Stimulated activated CD4-positive, alpha-beta T cell treated with anti-CD3 and anti-CD28 coated beads, Interleukin-2, amount 100 ng/mL, for 48 hours (primary cell): ENCODE measurements around the gene PLIN1.
"Not testable (repeated sequence)": the region's sequence is repeated elsewhere in the genome, so short reads cannot be mapped to it uniquely, and the experiment has no call there.

Source experiments
- DNase-seq, 2 donors: peaks; one replicate each; pipeline ENCODE4 v3.0.0-alpha.2; 2020

The PLIN1 gene, protein sequence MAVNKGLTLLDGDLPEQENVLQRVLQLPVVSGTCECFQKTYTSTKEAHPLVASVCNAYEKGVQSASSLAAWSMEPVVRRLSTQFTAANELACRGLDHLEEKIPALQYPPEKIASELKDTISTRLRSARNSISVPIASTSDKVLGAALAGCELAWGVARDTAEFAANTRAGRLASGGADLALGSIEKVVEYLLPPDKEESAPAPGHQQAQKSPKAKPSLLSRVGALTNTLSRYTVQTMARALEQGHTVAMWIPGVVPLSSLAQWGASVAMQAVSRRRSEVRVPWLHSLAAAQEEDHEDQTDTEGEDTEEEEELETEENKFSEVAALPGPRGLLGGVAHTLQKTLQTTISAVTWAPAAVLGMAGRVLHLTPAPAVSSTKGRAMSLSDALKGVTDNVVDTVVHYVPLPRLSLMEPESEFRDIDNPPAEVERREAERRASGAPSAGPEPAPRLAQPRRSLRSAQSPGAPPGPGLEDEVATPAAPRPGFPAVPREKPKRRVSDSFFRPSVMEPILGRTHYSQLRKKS

DNA sequence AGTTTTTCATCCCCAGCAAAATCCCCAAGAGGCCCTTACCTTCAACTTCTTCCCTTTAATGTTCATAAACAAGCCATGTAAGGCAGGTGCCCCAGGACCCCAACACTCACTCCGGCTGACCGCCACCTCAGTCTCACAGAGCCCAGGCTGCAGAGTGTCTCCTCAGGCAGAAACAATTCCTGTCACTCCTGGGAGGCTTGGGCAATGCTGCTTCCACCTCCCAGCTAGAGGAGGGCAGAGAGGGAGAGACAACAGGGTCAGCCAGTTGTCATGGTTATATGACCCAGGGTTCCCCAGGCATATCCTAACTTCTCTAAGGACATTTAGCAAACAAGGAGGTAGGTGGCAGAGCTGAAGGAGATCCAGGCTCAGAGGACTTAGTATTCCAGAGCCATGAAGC is at the start of gene PLIN1:
TSS of gene PLIN1 (minus strand) at position 156 of the 400 bp plus-strand sequence. CDS start 1,878 bp downstream, outside the sequence.
- DNase-seq, result no peak

DNA sequence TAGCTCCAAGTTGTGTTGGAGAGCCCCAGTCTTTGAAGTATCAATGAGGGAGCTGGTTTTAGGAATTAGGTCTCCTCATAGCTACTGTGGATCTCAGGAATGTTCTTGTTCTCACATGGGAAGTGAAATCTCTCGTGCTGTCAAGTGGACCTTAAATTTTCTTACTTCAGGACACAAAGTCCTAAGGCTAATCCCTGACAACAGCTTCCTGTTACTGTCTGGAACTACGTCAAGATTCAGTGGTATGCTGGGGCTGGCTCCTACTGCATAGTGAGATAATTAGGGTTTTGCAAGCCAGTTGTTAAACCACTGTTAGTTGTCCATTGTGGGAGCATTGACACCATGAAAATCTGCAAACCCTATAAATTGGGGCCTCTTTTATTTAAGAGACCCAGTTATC is 49.1 kb upstream of the PLIN1 start:
- DNase-seq, result no peak

DNA sequence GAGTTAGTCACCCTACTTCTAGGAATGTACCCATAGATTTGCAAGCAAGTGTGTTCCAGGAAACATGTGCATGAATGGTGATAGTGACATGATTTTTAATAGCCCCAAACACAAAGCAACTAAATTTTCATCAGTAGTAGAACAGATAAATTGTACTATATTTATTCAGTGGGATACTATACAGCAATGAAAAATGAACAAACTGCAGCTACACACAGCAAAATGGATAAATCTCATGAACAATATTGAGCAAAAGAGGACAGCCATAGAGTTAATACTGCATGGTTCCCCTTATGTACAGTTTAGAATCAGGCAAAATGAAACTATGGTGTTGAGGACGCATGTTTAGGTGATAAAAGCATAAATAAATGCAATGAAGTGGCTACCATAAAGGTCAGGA is 45.9 kb upstream of the PLIN1 start:
- DNase-seq, result no peak

DNA sequence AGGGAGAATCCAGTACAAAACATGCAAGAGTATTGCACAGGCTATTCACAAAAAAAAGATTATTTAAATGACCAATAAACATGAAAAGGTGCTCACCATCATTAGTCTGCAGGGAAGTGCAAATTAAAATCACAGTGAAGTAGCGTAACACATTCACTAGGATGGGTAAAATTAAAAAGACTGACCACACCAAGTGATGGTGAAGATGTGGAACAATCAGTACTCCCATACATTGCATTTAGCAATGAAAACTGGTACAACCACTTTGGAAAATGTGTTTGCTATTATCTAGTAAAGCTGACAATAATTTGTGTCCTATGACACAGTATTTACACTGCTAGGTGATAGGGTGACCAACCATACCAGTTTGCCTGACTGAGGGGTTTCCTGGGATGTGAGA is 45.5 kb upstream of the PLIN1 start:
- no peak for DNase-seq

DNA sequence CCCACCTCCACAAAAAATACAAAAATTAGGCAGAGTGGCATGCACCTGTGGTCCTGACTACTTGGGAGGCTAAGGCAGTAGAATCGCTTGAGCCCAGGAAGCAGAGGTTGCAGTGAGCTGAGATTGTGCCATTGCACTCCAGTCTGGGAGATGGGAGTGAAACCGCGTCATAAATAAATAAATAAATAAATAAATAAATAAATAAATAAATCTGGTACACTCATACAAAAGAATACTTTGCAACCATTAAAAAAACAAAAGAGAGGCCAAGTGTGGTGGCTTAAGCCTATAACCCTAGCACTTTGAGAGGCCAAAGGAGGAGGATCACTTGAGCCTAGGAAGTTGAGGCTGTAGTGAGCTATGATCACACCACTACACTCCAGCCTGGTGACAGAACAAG is 43.9 kb upstream of the PLIN1 start:
- no peak for DNase-seq

DNA sequence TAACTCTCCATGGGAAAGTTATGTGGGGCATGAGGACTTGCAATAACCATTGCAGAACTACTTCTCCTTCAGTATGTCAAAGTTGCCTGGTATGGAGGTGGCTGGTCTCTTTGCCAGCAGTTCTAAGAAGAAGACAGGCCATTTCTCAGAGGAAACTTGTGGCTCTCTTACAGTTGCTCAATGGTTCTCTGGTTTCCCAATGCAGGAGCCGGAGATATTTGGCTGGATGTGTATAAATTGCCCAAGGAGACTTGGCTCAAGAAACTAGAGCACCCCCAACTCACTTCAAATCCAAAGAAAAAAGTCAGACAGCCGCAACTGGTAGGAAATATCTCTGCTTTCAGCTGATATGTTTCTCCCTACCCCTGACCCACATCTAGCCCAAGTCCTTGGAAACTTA is 35.6 kb upstream of the PLIN1 start:
- DNase-seq, result no peak

DNA sequence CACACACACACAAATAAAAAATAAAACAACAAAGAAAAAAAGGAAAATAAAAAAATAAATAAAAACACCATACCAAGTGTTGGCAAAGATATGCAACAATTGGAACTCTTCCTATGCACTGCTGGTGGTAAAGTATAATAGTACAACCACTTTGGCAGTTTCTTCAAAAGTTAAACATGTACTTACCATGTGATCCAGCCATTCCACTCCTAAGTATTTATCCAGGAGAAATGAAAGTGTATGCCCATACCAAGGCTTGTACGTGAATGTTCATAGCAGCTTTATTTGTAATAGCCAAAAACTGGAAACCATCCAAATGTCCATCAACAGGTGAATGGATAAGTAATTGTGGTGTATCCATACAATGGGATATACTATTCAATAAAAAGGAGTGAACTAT is 28.4 kb upstream of the PLIN1 start:
- no peak for DNase-seq

DNA sequence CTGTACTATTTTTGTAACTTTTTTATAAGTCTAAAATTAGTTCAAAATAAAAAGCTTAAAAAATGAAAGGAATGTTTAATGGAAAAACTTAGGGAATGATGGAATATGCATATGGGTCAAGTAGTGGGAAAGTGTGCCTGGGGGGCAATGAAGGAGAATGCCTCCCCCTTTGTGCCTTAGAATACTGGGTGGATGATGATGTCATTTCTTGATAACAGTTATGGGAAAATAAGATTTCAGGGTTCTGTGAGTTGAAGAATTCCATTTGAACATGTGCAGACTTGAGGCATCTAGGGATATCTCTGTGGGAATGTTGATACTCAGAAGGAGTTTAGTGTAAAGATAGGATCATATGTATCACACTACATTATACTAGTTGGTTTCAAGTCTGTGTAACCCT is 25.2 kb upstream of the PLIN1 start:
- DNase-seq, result no peak

DNA sequence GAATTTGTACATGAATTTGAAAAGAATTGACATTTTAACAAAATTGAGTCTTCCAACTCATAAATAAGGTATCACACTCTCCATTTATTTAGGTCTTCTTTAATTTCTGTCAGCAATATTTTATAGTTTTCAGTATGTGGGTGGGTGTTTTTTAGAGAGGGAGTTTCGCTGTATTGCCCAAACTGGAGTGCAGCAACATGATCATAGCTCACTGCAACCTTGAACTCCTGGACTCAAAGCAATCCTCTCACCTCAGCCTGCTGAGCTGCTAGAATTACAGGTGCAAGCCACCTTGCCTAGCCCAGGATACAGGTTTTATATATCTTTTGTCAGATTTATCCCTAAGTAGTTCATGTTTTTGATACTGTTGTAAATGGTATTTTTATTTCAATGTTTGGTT is 16.0 kb upstream of the PLIN1 start:
- DNase-seq, result no peak

DNA sequence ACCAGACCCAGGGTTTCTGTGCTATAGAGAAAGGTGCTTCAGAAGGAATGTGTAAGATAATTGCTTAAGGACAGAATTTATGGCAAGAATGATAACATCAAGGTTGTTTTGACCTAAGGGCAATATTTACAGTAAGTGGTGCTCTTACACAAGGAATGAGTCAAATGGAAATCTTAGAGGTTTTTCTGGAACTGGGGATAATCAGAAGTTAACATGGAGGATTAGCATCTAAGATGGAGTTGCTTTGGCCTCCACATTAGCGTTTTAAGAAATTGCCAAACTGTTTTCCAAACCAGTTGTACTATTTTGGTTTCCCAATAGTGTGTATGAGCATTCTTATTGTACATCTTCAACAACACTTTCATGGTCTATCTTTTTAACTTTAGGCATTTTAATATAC is 14.5 kb upstream of the PLIN1 start:
- DNase-seq, result no peak

DNA sequence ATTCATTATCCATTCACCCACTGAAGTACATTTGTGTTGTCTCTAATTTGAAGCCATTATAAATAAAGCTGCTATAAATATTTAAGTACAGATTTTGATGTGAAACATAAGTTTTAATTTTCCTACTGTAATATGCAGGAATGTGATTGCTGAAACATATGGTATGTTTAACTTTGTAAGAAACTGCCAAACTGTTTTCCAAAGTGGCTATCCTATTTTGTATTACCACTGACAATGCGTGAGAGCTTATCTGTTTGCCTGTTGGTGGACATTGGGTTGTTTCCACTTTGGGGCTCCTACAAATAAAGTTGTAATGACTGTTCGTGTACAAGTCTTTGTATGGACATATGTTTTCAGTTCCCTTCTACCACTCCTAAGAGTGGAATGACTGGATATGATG is 13.9 kb upstream of the PLIN1 start:
- no peak for DNase-seq

DNA sequence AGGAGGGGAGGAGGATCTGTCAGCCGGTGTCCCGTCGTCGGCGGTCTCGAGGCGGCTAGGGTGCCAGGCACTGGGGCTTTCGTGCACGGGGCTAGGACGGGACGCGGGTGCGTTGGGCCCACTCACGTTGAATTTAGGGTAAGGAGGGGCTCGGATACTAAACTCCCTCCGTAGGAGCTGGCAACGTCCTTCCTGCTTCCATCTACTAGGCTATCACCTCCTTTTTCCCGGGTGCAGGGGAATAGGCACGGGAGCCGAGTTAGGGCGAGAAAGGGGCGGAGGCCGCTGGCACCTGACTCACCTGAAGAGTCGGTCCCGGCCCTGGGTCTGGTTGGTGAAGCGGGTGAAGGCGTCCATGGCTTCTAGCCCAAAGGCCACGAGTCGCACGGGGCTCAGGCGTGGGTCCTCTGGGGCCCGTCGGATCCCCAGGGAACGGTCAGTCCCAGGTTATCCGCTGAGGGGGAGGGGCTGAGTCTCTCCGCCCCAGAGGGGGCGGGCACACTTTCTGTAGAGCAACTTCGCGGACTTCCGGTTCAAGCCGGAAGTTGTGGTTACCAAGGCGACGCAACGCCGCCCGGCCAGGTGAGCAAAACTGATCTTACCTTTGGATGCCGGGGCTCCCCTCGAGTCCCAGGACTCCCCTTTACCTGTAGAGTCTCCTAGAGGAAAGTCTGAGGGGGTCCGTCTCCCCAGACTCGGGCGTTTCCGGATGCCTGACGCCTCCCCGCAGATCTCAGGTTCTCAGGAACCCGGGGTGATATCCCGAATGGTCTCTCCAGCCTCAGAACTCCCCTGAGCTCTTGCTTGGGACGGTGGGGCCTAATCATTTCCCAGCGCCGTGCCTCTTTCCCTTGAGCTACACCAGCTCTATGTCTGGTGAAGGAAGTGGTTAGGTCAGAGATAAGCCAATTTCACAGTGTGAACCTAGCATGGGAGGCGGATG is 11.4 kb upstream of the PLIN1 start, which contains the start of the genes PEX11A and WDR93:
TSS of gene PEX11A (minus strand) at position 479 of the 943 bp plus-strand sequence. CDS start at position 357, 122 bp downstream.
TSS of gene WDR93 (plus strand) at position 536 of the 943 bp plus-strand sequence. CDS start 10,936 bp downstream, outside the sequence.
- peak; percentile 71 to 74 for DNase-seq

DNA sequence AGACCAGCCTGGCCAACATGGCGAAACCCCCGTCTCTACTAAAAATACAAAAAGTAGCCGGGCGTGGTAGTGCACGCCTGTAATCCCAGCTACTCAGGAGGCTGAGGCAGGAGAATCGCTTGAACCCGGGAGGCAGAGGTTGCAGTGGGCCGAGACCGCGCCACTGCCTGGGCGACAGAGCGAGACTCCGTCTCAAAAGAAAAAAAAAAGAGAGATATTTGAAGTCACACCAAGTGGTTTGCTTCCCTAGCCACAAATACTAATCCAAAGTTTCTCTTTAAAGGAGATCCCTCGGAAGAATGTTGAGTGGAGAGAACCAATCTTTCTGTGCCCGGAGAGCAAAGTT is 10.7 kb upstream of the PLIN1 start:
- not testable (repeated sequence) for DNase-seq

DNA sequence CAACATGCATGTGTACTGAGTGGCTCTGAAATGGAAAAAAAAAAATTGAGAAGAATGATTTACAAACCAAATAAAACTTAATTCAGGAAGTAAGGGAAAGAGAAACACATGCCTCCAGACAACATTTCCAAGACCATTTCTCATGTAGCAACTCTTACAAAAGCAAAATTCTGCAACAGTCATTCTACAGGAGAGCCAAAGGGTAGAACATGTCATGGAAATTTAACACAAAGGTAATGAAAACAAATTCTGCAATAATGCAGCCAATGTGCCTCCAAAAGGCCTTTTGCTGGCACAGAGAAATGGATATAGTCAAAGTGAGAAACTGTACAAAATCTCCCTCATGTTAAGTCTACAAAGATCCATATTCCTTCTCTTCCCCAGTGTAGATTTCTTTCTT is 7.4 kb upstream of the PLIN1 start:
- no peak for DNase-seq

DNA sequence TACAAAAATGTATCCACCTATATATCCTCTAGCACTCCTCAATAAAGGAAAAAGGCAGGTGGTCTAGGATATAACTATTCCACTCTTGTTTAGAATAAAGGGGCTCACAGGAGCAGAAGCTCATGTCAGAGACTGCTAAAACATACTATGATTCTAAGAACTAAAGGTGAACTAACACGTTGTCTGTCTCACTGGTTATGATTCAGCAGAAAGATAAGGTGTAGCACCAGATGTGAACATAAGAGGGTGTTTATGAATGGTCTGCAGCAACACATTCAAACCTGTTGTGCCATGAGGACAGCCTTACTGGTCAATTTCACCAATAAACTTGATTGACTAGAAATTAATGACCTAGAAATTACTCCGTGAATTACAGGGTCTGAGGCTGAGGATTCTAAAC is 6.8 kb upstream of the PLIN1 start:
- DNase-seq, result no peak

DNA sequence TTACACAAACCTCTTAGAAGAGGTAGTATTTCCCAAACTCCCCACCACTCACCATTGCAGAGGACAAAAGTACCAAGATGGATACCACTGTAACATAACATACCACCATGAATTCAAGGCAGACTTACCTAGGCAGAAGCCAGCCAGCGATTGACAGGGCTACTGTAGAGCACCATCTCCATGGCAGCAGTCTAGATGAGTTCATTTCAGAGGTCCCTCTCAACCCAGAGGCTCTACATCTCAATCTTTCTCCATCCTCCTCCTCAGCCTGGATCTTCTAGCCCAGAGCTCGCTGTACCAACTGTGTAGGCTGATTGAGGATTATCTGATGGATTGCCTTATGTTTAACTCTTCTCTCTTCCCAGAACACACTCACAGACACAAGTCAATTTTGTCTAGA is 2.0 kb upstream of the PLIN1 start:
- DNase-seq, result no peak

DNA sequence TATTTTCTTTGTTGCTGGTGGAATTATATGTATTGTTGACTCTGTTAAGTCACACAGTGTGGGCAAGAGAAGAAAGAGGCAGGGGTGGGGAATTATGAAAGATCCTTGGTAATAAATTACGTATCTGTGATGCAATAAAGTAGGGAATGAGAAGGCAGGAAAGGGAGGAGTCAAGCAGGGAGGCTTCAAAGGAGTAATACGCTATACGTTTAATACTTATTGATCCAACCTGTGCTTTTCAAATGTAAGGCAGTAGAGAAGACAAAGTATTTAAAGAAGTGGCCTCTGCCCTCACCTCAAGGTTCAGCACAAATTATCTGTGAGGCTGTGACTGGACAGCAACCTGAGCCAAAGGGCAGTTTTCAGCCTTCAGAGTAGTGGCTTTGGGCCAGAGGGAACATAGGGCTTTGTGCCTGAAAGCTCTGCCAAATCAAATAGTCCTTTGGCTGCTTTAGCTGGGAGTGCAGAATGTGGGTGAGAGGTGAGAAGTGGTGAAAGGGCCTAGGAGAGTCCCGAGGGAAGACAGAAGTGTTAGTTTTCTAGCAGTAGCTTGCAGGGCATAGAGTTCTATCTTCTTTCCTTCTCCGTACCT is 1.2 kb upstream of the PLIN1 start:
- DNase-seq, result no peak

DNA sequence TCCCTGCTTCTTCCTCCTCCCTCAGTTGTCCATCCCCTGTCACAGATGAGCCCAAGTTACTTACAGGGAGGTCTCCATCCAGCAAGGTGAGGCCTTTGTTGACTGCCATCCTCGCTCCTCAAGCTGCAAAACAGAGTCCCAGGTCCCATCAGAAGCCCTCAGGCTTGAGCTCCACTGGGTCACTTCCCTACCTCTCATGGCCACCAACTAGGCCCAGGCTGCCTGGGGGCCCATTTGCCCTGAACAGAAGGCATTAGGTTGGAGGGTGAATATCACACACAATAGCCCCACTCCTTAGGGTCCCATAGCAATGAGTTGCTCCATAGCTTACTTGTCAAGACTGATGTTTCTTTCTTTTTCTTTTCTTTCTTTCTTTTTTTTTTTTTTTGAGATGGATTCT is 1.8 kb downstream of the PLIN1 start:
- no peak for DNase-seq

DNA sequence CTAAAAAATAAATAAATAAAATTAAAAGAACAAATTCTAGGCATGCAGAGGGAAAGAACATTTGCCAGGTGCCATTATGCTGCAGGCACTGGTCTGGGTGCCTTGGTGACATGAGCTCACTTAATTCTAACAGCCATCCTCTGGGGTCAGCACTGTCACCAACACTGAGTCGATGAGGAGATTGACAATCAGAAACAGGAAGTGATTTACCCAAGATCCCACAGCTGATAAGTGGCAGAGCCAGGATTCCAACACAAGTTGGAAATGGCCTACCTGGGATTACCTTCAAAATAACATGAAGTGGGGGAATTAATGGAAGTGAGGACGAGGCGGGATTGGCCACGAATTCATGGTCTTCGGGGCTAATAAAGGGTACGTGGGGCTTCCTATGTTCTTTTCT is 3.6 kb downstream of the PLIN1 start:
- DNase-seq, result no peak

DNA sequence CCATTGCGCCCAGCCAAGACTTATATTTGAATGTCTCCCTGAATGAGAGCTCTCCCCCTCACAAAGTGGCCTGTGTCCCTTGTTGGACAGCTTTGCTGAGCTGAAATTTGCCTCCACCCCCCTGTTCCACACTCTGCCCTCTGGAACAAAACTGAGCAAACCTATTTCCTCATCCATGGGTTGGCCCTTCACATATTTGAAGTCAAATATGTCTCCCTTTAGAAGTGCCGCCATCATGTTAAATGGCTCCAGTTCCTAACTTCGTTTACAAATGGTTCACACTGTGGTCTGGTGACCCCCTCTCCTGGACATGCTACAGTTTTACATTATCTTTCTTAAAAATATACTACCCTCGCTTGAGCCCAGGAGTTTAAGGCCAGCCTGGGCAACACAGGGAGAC is 4.6 kb downstream of the PLIN1 start:
- no peak for DNase-seq

DNA sequence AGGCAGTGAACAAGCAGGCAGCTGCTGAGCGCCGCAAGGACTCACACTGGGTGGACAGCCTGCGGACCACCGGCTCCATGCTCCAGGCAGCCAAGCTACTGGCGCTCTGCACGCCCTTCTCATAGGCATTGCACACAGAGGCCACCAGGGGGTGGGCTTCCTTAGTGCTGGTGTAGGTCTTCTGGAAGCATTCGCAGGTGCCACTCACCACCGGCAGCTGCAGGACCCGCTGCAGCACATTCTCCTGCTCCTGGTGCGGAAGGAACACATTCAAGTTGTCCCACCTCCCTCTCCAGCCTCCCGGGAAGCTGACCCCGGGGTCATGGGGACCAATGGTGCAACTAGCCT is 6.0 kb downstream of the PLIN1 start:
- DNase-seq, result peak in 1 of 2 donors; percentile 18

DNA sequence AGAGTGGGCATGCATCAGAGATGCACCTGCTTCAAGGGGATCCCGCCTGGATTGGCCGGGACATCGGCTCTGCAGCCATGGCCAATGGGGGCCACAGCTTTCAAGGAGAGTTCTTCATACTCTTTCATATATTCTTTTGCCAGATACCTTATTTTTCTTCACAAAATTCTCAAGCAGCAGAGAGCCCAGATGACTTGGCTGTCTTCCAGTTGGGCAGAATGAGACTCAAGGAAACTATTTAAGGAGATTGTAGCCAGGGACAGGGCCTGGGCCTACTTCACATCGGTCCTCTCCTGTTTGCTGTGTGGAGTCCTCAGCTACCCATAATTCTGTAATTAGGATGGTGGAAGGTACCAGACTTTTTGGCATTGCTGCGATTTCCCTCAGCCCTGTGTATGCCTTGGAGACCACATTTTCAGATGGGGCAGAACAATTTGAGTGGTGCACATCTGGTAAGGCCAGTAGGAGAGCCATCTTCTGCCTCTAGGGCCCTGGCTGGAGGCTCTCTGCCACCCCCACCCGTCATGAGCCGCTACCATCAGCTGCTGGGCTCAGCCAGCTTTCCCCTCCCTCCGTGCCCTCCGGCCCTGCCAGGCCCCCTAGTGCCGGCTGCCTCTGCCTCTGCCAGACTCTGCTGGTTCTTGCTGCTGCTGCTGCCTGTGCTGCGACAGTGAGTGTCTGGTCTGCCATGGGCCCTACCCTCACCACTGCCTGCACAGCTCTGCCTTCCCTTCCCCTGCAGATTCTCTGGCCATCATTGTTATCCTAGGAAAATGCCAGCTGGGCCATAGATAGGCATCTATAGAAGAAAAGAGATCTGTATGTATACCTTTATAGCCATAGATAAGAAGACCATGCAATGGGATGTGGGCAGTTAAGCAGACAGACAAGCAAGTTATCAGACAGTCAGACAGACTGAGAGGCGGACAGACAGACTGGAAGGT is 6.7 kb downstream of the PLIN1 start:
- DNase-seq, result no peak
